NB4 (cell line): ENCODE measurements around the gene WRAP73.
"Not testable (repeated sequence)": the region's sequence is repeated elsewhere in the genome, so short reads cannot be mapped to it uniquely, and the experiment has no call there.

Experiments used
- DNase-seq: peaks from one replicate; pipeline ENCODE4 v3.0.0; 2010; ENCODE audit warnings: low read depth
- H3K4me3 ChIP-seq: one replicate; pipeline ENCODE4 v1.5.1; 2011; ENCODE audit warnings: mild to moderate bottlenecking, low read depth, low read length, moderate library complexity
- MYC ChIP-seq: IDR thresholded peaks from 2 replicates; pipeline ENCODE4 v1.6.1; 2011; ENCODE audit warnings: low read depth, low read length
- POLR2A ChIP-seq: IDR thresholded peaks from 2 replicates; pipeline ENCODE4 v1.6.1; 2011; ENCODE audit warnings: mild to moderate bottlenecking; ENCODE audit not compliant: insufficient read length; ENCODE audit errors: extremely low read depth
- TF ChIP-seq, protein P1 (sequence below): IDR thresholded peaks from one replicate; pipeline ENCODE4 v1.5.1; 2012; ENCODE audit warnings: low read depth, low read length
- TF ChIP-seq, protein P2 (sequence below): IDR thresholded peaks from 2 replicates; pipeline ENCODE4 v1.6.1; 2011; ENCODE audit warnings: low read depth, low read length

Gene WRAP73

DNA sequence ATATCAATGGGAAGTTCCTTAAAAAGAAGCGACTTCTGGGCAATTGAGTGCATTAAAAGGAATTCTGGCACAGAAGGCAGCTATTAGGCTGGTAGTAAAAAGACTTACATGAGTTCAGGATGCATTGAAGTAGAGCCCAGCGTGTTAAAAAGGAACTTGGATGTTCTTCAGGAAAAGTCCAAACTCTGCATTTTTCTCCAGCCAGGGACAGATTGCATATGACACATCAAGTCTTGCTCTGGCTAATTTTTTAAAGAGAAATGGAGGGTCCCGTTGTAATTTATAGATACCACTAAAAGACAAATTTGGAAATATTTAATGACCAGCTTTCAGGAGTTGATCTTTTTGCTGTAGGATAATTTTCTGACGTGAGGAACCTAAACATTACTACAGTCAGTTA, 23.9 kb downstream of the WRAP73 start:
- H3K4me3 ChIP-seq, result peak overlapping the region; percentile 57
- DNase-seq, result no peak
- TF ChIP-seq, protein P1, sequence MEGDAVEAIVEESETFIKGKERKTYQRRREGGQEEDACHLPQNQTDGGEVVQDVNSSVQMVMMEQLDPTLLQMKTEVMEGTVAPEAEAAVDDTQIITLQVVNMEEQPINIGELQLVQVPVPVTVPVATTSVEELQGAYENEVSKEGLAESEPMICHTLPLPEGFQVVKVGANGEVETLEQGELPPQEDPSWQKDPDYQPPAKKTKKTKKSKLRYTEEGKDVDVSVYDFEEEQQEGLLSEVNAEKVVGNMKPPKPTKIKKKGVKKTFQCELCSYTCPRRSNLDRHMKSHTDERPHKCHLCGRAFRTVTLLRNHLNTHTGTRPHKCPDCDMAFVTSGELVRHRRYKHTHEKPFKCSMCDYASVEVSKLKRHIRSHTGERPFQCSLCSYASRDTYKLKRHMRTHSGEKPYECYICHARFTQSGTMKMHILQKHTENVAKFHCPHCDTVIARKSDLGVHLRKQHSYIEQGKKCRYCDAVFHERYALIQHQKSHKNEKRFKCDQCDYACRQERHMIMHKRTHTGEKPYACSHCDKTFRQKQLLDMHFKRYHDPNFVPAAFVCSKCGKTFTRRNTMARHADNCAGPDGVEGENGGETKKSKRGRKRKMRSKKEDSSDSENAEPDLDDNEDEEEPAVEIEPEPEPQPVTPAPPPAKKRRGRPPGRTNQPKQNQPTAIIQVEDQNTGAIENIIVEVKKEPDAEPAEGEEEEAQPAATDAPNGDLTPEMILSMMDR, result no peak
- TF ChIP-seq, protein P2, sequence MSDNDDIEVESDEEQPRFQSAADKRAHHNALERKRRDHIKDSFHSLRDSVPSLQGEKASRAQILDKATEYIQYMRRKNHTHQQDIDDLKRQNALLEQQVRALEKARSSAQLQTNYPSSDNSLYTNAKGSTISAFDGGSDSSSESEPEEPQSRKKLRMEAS, result no peak
- no peak for TF ChIP-seq POLR2A
- TF ChIP-seq MYC, result no peak

DNA sequence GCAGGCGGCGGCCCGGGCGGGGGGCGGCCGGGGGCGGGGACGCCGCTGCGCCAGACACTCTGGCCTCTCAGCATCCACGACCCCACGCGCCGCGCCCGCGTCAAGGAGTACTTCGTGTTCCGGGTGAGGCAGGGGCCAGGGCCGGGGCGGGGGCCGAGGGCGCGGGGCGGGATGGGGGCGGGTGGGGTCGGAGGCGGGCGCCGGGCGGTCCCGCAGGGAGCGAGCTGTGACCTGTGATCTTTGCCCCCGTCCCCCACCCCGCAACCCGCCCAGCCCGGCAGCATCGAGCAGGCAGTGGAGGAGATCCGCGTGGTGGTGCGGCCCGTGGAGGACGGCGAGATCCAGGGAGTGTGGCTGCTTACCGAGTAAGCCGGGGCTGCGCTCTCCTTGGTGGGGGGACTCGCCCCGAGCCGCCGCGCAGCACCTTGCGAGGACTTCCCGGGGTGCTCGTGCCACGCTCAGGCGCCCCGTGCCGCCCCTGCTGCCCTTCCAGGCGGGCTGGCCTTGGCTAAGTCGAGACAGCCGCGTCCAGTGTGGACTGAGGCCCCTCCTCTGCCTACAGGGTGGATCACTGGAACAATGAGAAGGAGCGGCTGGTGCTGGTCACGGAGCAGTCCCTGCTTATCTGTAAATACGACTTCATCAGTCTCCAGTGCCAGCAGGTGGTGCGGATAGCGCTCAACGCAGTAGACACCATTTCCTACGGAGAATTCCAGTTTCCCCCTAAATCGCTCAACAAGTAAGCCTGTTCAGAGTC, 24.6 kb downstream of the WRAP73 start:
- H3K4me3 ChIP-seq, result peak overlapping the region; percentile 57
- no peak for TF ChIP-seq MYC
- TF ChIP-seq, protein P2, result no peak
- no peak for TF ChIP-seq POLR2A
- TF ChIP-seq, protein P1, result no peak
- peak; percentile 30 for DNase-seq

DNA sequence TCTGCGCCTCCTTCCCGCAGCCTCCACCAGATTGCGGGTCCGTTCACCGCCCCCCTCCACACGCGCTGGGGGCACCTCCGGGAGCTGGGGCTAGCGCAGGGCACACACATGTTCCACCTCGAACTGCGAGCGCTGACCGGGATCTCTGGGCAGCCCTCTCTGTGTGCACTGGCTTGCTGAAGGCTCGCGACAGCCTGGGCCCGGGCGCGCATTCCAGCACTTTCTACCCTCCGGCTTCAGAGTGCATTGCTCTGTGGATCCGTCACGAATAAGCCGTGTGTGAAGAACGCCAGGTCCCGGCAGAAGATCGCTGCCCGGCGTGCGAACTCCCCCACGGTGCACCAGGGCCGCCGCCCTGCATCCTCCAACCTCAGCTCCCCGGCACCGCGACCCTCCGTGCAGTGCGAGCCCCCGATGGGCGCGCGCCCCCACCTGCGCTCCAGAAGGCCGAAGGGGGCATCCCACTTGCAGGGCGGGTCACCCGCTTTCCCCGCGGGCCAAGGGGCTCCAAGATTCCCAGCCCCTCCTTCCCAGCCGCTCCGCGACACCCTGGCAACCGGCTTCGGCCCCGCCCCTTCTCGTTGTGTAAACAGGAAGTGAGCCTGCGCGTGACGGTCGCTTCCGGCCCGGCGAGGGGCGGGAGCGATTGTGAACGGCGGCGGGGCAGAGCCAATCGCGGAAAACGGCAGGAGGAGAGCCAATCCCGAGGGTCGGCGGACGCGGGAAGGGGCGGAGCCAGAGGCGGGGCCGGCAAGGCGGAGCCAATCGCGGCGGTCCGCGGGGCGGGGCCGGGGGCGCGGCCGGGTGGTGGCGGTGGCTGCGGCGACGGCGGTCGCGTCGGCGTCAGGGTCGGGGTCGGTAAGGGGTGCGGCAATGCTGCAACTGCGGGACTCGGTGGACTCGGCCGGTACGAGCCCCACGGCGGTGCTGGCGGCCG, 25.4 kb downstream of the WRAP73 start, which contains the start of gene TPRG1L:
TSS of gene TPRG1L (plus strand) at position 816 of the 937 bp plus-strand sequence. CDS start at position 874, 58 bp downstream.
- TF ChIP-seq, protein P2, result peak; percentile 56; the same call in 1 of the 2 replicates
- TF ChIP-seq MYC, result no peak
- DNase-seq, result peak; percentile 95
- peak within 1 kb of the TSS; percentile 61 for H3K4me3 ChIP-seq

DNA sequence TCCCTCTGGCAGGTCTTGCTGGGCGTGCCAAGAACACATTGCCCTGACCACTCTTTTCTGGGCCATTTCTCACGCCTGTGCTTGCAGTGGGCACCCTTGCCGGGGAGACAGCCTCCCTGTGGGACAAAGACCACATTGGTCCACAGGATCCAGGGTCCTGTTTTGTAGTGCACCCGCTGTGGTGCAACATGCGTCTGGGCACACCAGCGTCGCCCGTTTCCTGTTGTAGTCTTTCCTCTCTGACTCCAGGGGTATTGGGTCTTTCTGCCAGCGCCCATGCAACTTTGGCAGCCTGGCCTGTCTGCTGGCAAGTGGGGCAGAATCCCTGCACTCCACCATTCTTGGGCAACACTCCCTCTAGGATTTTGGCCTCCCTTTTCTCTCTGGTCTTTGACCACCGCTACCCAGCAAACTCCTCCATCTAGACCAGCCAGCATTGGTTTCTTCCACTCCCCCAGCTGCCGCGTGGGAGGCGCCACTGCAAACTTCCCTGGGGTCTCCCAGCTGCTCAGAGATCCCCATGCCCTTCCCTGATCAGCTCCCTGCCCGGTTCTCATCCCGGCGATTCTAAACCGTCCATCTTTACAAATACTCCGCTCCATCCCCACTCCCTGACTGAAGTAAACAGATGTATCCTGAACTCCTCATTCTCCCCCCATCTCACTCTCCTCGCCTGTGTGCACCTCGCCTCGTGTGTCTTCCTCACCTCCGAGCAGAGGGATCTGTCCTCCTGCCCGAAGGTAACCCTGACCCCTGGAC, 26.3 kb downstream of the WRAP73 start:
- TF ChIP-seq, protein P2, result no peak
- TF ChIP-seq, protein P1, result no peak
- TF ChIP-seq MYC (no peak), POLR2A (no peak)
- DNase-seq, result peak; percentile 36
- peak overlapping the region; percentile 61 for H3K4me3 ChIP-seq

DNA sequence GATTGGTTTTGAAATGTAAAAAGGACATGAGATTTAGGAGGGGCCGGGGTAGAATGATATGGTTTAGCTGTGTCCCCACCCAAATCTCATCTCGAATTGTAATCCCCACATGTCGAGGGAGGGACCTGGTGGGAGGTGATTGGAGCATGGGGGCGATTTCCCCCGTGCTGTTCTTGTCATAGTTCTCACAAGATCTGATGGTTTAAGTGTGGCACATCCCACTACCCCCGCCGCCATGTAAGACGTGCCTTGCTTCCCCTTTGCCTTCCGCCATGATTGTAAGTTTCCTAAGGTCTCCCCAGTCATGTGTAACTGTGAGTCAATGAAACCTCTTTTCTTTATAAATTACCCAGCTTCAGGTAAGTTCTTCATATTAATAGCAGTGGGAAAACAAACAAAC, 27.8 kb downstream of the WRAP73 start:
- not testable (repeated sequence) for H3K4me3 ChIP-seq, DNase-seq

DNA sequence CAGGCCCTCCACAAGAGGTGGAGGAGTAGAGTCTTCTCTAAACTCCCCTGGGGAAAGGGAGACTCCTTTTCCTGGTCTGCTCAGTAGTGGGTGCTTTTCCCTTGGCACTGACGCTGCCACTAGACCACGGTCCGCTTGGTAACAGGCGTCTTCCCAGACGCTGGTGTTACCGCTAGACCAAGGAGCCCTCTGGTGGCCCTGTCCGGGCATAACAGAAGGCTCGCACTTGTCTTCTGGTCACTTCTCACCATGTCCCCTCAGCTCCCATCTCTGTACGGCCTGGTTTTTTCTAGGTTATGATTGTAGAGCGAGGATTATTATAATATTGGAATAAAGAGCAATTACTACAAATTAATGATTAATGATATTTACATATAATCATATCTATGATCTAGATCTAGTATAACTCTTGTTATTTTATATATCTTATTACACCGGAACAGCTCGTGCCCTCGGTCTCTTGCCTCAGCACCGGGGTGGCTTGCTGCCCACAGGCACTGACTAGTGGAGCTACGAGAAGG, 28.7 kb downstream of the WRAP73 start:
- DNase-seq, result peak; percentile 69
- H3K4me3 ChIP-seq, result not testable (repeated sequence)
- TF ChIP-seq, protein P1, result peak; percentile 54
